Measurements from ENCODE around the gene IKZF1. TPM values are rescaled to one million over a fixed set of nuclear protein-coding genes. Genes with fewer than 3 reads are reported as not detected.
"Not testable (repeated sequence)": the region's sequence is repeated elsewhere in the genome, so short reads cannot be mapped to it uniquely, and the experiment has no call there.

Gene IKZF1
- polyA plus RNA-seq, 10 donors = 1.2 to 9.5 (median 2.2) TPM

DNA sequence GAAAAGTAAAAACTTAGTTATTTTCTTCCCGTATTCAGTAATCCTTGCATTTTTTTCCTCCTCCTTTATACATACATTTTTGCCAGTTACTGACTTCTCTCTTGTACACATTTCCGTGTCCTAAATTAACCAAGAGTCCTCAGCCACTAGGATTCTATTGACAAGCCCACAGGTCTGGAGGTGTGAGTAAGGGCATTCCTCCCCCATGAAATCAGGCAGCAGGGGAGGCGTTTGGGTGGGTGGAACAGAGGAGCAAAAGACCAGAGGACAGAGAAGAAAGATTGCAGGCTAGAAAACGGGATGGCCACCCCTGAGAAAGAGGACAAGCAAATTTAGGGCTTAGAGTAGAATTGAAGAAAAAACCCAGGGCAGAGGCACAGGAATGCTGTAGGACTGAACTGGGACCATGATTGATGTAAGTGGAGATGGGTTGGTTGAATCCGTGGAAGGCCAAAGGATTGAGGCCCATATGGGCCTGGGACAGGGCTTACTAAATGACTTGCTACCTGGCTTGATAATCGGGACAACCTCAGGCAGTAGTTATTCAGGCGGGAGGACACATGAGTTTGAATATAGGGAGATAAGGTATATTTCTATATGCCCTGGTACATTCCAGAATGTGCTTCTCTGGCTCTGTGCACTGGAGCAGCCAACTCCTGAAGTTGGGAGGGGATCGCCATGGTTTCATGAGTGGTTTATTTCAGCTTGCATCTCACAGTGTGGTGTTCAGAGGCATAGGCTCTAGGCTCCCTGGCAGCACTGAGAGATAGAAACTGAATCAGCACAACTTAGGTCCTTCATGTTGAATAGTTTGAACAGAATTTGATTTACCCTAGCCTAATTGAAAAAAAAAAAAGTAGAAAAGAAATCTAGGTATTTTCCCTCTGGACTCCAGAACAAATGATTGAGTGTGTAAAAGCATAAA, 28.0 kb downstream of the IKZF1 start:
- no peak for DNase-seq

DNA sequence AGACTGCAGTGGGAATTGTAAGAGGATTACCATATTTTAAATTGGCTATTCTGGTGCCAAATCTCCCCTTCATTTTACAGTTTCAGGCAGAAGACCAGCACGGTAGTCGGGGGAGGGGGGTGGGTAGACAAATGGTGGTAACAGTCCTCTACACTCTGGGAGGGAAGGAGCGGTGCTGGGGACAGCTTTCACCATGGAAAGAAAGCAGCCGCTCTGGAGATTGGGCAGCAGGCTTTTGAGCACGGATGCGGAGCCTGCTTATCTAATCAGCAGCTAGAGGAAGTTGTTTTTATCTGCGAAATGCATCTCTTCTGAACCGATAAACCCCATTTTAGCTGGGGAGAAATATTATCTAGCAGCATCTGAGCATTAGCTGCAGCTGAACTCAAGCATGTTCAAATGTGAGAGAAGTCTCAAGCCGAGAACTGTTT, 28.7 kb downstream of the IKZF1 start:
- no peak for DNase-seq

DNA sequence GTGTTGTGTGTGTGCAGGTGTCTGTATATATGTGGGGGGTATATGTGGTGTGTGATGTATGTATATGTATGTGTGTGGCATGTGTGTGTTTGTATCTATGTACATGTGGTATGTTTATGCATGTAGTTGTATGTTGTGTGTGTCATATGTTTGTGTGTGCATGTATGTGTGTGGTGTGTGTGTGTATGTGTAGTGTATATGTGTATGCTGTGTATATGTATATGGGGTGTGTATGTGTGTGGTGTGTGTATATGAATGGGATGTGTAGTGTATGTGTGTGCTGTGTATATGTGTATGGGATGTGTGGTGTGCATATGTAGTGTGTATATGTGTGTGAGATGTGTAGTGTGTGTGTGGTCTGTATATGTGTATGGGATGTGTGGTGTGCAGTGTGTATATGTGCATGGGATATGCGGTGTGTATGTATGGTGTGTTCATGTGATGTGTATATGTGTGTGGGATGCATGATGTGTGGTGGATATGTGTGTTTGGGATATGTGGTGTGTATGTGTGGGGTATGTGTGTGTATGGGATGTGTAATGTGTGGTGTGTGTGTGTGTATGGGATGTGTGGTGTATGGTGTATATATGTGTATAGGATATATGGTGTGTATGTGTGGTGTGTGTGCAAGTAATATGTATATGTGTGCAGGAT, 30.0 kb downstream of the IKZF1 start:
- DNase-seq = no peak

DNA sequence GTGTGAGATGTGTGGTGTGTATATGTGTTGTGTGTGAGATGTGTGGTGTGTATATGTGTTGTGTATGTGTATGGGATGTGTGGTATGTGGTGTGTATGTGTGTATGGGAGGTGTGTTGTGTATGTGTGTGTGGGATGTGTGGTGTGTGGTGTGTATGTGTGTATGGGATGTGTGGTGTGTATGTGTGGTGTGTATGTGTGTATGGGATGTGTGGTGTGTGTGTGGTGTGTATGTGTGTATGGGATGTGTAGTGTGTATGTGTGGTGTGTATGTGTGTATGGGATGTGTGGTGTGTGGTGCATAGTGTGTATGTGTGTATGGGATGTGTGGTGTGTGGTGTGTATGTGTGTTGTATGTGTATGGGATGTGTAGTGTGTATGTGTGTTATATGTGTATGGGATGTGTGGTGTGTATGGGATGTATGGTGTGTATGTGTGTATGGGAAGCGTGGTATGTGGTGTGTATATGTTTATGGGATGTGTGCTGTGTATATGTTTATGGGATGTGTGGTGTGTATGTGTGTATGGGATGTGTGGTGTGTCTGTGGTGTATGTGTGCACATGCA, 30.8 kb downstream of the IKZF1 start:
- no peak for DNase-seq

DNA sequence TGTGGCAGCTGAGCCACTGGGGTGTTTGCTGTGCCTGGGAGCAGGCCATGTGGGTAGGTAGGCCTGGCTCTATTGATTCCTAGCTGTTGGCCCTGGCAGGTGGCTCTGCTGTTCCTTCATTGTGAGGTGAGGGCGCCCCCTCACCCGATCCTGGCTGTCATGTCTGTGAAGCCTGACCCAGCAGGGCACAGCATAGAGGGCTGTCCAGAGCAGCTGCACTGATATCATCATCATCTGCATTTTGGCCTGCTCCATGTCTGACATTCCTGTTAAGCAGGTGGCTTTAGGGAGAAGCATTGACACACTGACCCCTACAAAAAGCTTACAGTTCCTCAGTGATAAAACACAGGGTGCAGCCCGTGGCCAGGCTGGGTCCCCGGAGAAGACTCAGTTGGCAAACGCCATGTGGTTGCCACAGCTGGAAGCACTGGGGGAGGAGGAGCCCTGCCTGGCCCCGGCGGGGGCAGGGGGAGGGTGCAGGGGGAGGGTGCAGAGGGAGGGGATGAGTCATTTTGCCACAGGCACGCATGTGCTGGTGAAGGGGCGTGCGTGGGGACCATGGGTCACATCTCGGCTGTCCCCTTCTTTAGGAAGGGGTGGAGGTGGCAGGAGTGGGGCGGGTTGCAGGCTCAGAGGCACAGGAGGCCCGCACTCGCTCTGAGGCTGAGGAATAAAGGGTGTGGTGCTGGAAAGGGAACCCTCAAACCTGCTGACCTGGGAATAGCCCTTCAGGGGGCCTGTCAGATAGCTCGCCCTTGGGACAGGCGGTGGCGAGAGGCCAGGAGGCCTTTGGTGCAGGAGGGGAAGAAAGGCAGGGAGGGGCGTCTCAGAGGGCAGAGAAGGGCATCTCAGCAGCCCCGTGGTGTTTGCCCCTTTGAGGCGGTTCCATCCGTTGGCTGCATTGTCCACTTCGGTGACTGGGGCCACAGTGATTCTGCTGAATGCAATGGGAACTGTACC, 31.6 kb downstream of the IKZF1 start:
- DNase-seq = no peak

DNA sequence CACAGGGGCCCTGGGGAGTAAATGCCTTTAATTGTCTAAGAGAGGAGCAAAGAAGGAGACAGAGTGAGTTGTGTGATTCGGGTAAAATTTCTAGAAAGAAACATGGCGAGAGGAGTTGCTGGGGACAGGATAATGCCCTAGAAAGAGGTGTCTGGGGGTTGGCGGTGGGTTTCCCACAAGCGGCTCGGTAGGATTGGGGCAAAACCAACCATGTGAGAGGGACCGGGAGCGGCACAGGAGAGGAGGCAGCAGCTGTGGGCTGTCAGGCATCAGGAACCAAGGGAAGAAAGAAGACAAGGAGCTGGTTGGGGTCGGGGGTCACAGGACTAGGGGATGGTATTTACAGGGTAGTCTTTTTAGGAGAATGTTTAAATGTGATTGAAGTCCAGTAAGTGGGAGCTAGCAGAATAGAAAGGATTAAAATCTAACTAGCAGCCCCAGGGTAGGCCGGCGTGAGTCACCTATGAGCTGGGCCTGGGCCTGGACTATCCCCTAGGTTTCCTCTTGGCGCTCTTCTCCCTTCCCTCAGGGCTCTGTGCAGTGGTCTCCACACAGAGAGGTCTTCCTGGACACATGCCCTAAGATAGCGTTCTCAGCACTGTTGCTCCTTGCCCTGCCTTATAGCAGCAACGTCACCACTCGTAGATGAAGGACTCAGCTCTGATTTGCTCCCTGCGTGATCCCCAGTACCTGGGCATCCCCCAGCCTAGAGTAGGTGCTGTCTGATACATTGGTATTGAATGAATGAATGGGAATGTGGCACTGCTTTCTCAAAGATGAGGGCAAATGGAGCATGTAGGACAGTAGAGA, 32.6 kb downstream of the IKZF1 start:
- DNase-seq = no peak

DNA sequence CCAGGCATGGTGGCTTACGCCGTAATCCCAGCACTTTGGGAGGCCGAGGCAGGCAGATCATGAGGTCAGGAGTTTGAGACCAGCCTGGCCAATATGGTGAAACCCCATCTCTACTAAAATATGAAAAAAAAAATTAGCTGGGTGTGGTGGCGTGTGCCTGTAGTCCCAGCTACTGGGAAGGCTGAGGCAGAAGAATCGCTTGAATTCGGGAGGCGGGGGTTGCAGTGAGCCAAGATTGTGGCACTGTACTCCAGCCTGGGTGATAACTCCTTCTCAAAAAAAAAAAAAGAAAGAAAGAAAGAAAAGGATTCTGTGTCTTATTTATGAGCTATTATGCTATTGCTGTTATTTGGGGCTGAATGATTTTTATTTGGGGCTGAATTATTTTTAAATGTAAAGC, 35.0 kb downstream of the IKZF1 start:
- DNase-seq = not testable (repeated sequence)

DNA sequence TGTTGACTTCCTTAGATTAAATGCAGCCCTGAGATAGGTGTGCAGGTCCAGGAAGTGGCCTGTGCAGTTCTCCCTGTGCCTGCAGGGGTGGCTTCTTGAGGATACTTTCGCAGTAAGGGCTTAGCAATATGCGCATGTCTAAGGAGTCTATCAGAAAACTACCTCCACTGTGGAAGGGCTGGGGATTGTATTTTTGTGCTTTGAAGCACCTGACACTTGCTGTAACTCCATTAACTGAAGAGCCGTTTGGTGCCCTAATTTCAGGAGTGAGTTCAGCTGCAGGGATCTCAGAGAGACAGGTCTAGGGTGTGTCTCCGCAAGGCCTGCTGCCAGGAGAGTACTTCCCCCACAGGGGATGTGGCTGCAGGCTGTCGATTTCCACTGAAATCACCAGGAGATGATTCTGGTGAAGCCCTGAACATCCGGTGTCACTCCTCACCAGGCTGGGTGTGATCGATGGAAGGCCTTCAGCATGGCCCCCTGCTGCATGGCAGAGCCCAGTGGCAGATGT, 35.5 kb downstream of the IKZF1 start:
- no peak for DNase-seq

DNA sequence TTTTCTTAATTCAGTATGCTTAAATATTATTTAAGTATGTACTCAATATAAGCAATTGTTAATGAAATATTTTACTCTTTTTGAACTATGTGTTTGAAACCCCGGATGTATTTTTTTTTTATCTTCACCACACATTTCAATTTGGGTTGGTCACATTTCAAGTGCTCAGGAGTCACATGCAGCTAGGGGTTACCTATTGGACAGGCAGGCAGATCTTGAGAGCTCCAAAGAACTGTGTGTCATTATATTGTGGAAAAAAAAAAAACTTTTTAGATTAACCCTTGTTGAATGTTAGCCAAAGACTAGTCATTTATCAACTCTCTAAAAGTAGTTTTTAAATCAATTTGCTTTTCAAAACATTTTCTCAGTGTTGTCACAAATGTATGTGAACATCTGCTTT, 37.2 kb downstream of the IKZF1 start:
- DNase-seq = no peak

DNA sequence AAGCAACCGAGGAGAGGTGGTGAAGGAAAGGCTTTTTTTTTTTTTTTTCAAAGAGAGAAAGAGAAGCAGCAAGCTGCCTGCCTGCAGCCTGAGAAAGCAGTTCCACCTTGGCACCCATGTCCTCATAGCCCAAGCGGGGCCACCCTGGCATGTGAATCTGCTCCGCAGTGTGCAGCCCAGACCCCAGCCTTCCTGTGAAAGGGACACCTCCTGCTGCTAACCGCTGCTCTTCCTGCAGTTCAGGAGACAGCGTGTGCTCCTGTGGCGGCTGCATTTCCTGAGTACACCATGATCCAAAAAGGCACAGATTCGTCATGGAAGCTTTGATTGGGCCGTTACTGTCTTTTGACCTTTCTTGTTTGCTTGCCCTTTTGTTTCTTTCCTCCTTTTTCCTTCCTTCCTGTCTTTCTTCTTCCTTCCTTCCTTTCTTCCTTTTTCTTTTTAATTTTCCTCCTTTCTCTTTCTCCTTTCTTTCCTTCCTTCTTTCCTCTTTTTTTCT, 38.1 kb downstream of the IKZF1 start:
- no peak for DNase-seq

DNA sequence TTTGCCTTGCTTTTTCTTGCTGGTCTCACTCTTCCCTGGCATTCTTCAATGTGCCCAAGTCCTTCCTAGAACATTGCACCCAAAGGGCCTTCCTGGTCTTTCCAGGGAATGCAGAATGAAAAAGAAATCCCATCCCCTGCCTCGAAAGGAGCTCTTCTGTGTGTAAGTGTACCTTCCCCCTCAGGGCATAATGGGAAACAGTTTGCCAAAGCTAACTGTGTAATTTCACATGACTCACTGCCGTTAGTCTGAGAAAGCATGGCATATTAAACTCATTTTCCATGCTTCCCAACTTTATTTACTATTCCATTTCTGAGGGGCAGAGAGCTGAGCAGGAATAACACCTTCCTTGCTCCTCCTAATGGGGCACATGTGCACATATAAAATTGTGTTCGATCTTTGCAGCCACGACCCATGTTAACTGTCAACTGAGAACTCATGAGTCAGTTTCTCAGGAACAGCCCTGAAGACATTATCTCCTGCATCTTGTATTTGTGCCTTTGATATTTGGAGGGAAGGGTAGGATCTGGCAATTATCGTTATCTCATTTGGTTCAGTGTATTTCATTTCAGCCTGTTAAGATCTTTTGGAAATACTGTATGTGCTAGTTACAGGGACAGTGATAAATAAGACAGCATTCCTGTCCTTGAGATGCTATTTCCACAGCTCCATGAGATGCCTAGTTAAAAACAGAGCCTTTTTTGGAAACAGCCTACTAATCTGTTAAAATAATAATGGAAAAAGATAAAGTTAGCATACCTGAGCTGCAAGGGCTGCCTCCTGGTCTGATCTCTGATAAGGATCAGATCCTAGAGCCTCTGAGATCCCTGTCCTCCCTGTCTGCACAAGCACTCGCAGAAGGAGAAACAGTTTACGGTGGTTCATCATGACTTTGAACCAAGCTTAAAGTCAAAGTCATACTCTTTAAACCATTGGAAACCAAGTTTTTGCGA, 42.3 kb downstream of the IKZF1 start:
- DNase-seq = no peak

DNA sequence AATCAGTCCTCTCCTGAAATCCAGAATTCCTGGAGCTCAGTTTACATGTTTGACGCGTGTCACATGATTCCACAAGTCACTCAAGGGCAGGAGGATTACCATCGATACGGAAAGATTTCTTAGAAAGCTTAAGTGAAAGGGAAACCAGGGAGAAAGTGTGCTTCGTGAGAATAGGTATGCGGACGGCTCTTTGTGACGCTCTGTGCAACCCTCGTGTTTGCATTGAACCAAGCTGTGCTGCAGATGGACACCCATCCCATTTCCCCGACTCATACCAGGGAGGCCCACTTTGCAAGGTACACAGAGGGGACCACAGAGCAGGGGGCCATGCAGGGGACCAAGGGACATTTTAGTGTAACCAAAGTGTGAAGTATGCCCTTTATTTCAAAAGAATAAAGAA, 43.2 kb downstream of the IKZF1 start:
- no peak for DNase-seq

DNA sequence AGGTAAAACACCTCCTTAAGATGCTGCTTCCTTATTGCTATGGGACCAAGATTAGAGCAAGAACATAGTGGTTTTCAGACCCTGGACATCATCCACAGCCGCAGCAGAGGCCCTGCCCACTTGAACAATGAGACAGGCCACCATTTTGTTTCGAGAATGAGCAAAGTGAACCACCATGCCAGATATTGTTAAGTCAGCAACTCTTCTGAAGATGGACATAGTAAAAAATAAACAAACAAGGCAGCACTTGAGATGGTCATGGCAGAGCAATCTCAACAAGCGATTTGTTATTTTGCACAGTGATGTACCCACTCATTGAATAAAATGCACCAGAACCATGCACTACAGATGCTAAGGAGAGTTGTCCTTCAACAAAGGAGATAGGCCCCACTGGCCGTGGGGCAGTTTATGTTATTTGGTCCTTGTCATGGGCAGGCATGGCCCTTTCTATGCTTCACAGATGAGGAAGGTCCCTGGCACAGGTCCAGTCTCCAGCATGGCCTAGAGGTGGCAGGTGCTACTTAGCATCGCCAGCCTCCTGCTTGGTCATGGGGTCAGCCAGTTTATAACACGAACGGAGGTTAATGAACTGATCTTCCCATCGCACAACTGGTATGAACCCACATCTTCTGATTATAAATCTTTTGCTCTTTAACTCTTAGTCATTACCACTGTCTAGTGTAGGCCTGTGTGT, 44.1 kb downstream of the IKZF1 start:
- no peak for DNase-seq

DNA sequence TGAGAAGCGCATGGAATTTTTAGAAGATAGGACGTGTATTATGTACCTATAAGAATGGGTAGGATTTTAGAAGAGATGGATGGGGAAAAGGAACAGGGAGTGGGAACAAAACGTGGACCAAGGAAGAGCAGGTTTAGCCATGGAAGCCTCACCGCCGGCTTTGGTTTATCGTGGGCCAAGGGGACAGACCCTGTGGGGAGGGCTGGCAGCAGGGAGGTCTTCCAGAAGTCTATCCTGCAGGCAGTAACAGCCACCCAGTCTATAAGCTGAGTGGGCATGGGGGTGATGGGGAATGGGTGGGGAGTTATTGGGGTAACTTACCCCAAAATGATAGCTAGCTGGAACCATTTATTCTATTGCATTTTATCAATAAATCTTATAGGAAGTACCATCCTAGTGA, 44.9 kb downstream of the IKZF1 start:
- DNase-seq = no peak

DNA sequence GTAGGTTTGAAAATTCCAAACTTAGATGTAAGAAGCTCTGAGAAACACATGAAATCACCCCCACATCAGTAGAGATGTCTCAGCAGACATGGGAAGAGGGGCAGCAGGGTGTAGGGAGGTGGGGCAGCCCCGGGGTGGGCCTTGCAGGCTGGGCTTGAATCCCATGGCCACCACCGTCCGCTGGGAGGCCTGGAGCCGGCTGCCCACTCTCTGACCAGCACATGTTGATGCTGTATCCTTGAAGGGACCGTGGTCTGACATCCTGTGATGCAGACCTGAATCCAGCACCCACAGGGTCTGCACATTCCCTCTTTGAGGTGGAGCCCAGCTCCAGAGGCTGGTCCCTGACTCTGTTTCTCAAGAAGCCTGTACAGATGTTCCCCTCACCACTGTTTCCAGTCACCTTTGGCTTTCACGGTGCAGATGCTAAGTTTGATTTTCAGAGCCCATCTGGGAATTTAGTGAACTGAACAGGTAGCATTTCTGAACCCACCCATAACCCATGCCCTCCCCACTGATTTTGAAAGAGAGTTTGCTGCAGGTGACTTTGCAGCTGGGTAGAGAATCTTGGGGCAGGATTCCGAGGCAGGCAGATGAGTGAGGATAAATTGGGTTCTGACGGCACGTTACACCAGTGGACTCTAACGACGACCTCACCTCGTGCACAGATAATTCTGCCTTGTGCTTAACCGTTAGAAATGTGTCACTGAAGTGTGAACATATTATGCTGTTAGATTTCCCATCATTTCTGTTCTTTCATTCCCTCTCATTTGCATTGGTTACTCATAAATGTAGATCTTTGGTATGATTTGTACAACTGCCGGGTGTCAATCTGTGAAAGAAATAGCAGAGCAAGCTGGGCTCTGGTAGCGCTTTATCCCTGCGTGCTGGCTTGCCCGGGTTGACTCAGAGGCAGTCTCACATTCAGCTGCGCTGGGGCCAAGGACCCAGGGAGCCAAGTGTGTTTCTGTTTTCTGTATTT, 45.7 kb downstream of the IKZF1 start:
- DNase-seq = peak in 1 of 3 donors; percentile 19

DNA sequence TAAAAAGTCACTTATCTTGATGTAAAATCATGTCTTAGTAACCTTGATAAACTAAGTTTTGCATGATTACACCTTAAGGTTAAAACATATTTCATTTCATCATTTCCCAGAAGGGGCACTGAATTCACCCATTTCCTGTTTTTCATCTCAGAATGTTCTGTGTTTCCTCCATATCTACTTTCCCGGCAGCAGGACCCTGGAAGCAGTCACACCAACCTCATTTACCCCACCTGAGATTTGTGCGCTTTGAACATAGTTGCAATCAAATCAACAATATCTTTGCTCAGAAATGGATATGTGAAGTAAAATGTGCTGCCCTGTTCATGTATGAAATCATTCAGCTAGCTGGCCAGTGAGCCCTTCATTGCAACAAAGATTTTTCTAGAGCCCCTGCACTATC, 46.8 kb downstream of the IKZF1 start:
- DNase-seq = no peak

DNA sequence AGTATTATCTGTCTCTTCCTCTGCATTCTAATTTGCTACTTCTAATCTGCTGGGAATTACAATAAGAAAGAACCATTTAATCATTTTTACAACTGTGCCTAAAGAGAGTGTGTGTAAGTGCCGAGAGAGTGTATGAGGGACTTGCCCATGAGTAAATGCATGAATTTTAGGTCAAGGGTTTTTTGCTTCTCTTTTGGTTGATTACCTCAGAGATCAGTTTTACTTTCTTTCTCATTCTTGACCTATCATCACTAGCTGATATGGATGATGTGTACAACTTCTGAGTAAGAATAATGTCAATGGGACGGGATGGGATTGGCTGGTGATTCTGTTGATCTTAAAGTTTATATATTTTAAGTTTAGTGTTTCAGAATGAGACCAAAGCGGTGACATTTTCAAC, 47.8 kb downstream of the IKZF1 start:
- DNase-seq = no peak
